SK-N-SH (cell line): ENCODE data around the gene BID. TPM values are rescaled to one million over a fixed set of nuclear protein-coding genes. Genes with fewer than 3 reads are reported as not detected.
A peak's percentile ranks its signal among the peaks of the same experiment; 100 is the strongest.

Experiments used
- CTCF ChIA-PET: fragments of 300-600, 350-600 bp; formaldehyde crosslinking; extraction: SDS; loops from one replicate; lab custom pipeline; 2021; lab: Yijun Ruan, JAX
- POLR2A ChIA-PET: fragments of 350-600 bp; sonication (Branson Sonifier 250); formaldehyde crosslinking; extraction: SDS; loops from one replicate; lab custom pipeline; 2020; ENCODE audit warnings: antibody characterized with exemption, inconsistent platforms; lab: Yijun Ruan, JAX
- DNase-seq: peaks from one replicate; pipeline ENCODE4 v3.0.0; 2012
- H2AFZ ChIP-seq: fragments of 200-600 bp; sonication (generic); 2 replicates; pipeline ENCODE4 v1.8.1; 2016; ENCODE audit warnings: antibody characterized with exemption, mild to moderate bottlenecking, low read depth
- H3F3A ChIP-seq: fragments of 200-600 bp; sonication (generic); replicated peaks from 2 replicates; pipeline ENCODE3; 2016; ENCODE audit warnings: antibody characterized with exemption, mild to moderate bottlenecking; ENCODE audit not compliant: insufficient read depth
- H3K27ac ChIP-seq, 2 experiments: fragments of 200-500 bp in 1 of 2; fragments of 200-600 bp in 1 of 2; sonication (Bioruptor generic) in 1 of 2; sonication (generic), shearing (Covaris generic) in 1 of 2; 2 replicates each; pipeline versions ENCODE4 v1.5.1 to v1.6.1; 2014 to 2016; ENCODE audit warnings: low read depth in 2 of 2, inconsistent platforms in 1 of 2, low read length in 1 of 2, mild to moderate bottlenecking in 1 of 2, mixed read lengths in 1 of 2
- H3K27me3 ChIP-seq: fragments of 200-600 bp; sonication (generic), shearing (Covaris generic); 2 replicates; pipeline ENCODE4 v1.6.1; 2016; ENCODE audit warnings: mixed run types; ENCODE audit not compliant: insufficient read depth
- H3K36me3 ChIP-seq, 2 experiments: fragments of 200-500 bp in 1 of 2; fragments of 200-600 bp in 1 of 2; sonication (Bioruptor generic) in 1 of 2; sonication (generic) in 1 of 2; replicated peaks in 1 of 2; 2 replicates each; pipeline versions ENCODE3 to v1.5.1; 2014 to 2016; ENCODE audit warnings: low read length in 1 of 2, mild to moderate bottlenecking in 1 of 2; ENCODE audit not compliant: insufficient read depth in 2 of 2, control insufficient read depth in 1 of 2
- H3K4me1 ChIP-seq, 2 experiments: fragments of 200-500 bp in 1 of 2; fragments of 200-600 bp in 1 of 2; sonication (Bioruptor generic) in 1 of 2; sonication (generic), shearing (Covaris generic) in 1 of 2; 2 replicates each; pipeline versions ENCODE4 v1.5.1 to v1.6.1; 2014 to 2016; ENCODE audit warnings: low read depth in 1 of 2, low read length in 1 of 2, mixed run types in 1 of 2; ENCODE audit not compliant: insufficient read depth in 2 of 2, control insufficient read depth in 1 of 2
- H3K4me2 ChIP-seq: fragments of 200-600 bp; sonication (generic), shearing (Covaris generic); 2 replicates; pipeline ENCODE4 v1.6.1; 2017; ENCODE audit warnings: mixed run types
- H3K4me3 ChIP-seq, 2 experiments: fragments of 200-500 bp in 1 of 2; fragments of 200-600 bp in 1 of 2; sonication (Bioruptor generic) in 1 of 2; sonication (generic), shearing (Covaris generic) in 1 of 2; 2 replicates each; pipeline versions ENCODE4 v1.5.1 to v1.8.1; 2014 to 2016; ENCODE audit warnings: low read depth in 2 of 2, inconsistent platforms in 1 of 2, low read length in 1 of 2, mild to moderate bottlenecking in 1 of 2, mixed read lengths in 1 of 2, moderate library complexity in 1 of 2
- H3K79me2 ChIP-seq: fragments of 200-600 bp; sonication (generic); 2 replicates; pipeline ENCODE4 v1.8.1; 2017; ENCODE audit warnings: mild to moderate bottlenecking; ENCODE audit not compliant: insufficient read depth
- H3K9ac ChIP-seq: fragments of 200-600 bp; sonication (generic); 2 replicates; pipeline ENCODE4 v1.6.1; 2017; ENCODE audit warnings: mixed run types
- H3K9me2 ChIP-seq: fragments of 200-600 bp; sonication (generic); 2 replicates; pipeline ENCODE4 v1.6.1; 2017; ENCODE audit warnings: mixed run types
- H3K9me3 ChIP-seq: fragments of 200-600 bp; sonication (generic); 2 replicates; pipeline ENCODE4 v1.6.1; 2017; ENCODE audit warnings: mixed run types, mild to moderate bottlenecking, moderate library complexity
- H4K20me1 ChIP-seq: fragments of 200-600 bp; sonication (generic); 2 replicates; pipeline ENCODE4 v1.6.1; 2017; ENCODE audit warnings: mild to moderate bottlenecking, mixed run types; ENCODE audit not compliant: insufficient read depth
- CHD2 ChIP-seq: fragments of 150-350 bp; IDR thresholded peaks from 2 replicates; pipeline ENCODE4 v1.6.1; 2018; ENCODE audit warnings: low read length; ENCODE audit not compliant: partially characterized antibody
- MEF2A ChIP-seq: IDR thresholded peaks from 2 replicates; pipeline ENCODE4 v1.4.0; 2012; ENCODE audit warnings: low read depth, borderline replicate concordance
- NFIC ChIP-seq: IDR thresholded peaks from 2 replicates; pipeline ENCODE4 v1.4.0; 2012; ENCODE audit warnings: borderline replicate concordance
- SMC3 ChIP-seq: IDR thresholded peaks from 2 replicates; pipeline ENCODE4 v1.6.1; 2012; ENCODE audit warnings: low read depth, low read length, improper control_type of control experiment
- TCF12 ChIP-seq: IDR thresholded peaks from 2 replicates; pipeline ENCODE4 v1.4.0; 2012
- WGBS: methylation state at CpG from one replicate; pipeline ENCODE4 v1.1.6; 2017; ENCODE audit warnings: low lambda C conversion rate; 5-methylcytosine and 5-hydroxymethylcytosine counted together
- polyA plus RNA-seq, 3 experiments: library from polyadenylated mRNA; depleted of rRNA; stranded (reverse); fragments of >200 nt; gene quantifications; 2 replicates each; pipeline ENCODE4 v1.2.3, GENCODE V29; 2012
- TF ChIP-seq, protein P1 (sequence below): IDR thresholded peaks from 2 replicates; pipeline ENCODE4 v1.4.0; 2012; ENCODE audit warnings: low read depth, borderline replicate concordance
- TF ChIP-seq, protein P2 (sequence below): fragments of 150-350 bp; IDR thresholded peaks from 2 replicates; pipeline ENCODE4 v1.6.1; 2016; ENCODE audit warnings: mild to moderate bottlenecking, low read depth, low read length

Gene BID
- polyA plus RNA-seq, 1 of the 3 experiments (the other 2 are of a cell fraction): 139 TPM

DNA sequence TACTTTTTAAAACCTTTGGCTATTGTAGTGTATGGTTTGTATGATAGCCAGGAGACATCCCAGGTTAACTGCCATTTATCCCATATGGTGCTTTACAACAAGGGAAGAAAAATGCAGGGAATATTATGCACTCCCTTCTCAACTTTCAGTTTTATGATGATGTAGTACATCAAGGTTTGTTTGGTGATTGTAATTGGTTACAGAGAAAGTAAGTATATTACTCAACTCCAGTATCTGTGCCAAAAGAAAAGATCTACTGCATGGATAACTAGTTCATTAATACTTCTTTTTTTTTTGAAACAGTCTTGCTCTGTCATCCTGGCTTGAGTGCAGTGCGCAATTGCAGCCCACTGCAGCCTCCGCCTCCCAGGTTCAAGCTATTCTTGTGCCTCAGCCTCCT is 70.5 kb downstream of the BID start (continued):
- TF ChIP-seq, protein P1, sequence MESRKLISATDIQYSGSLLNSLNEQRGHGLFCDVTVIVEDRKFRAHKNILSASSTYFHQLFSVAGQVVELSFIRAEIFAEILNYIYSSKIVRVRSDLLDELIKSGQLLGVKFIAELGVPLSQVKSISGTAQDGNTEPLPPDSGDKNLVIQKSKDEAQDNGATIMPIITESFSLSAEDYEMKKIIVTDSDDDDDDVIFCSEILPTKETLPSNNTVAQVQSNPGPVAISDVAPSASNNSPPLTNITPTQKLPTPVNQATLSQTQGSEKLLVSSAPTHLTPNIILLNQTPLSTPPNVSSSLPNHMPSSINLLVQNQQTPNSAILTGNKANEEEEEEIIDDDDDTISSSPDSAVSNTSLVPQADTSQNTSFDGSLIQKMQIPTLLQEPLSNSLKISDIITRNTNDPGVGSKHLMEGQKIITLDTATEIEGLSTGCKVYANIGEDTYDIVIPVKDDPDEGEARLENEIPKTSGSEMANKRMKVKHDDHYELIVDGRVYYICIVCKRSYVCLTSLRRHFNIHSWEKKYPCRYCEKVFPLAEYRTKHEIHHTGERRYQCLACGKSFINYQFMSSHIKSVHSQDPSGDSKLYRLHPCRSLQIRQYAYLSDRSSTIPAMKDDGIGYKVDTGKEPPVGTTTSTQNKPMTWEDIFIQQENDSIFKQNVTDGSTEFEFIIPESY: no peak
- TF ChIP-seq, protein P2, sequence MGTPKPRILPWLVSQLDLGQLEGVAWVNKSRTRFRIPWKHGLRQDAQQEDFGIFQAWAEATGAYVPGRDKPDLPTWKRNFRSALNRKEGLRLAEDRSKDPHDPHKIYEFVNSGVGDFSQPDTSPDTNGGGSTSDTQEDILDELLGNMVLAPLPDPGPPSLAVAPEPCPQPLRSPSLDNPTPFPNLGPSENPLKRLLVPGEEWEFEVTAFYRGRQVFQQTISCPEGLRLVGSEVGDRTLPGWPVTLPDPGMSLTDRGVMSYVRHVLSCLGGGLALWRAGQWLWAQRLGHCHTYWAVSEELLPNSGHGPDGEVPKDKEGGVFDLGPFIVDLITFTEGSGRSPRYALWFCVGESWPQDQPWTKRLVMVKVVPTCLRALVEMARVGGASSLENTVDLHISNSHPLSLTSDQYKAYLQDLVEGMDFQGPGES: no peak
- no peak for TF ChIP-seq NFIC
- TF ChIP-seq, all 33 proteins: peak for 0

DNA sequence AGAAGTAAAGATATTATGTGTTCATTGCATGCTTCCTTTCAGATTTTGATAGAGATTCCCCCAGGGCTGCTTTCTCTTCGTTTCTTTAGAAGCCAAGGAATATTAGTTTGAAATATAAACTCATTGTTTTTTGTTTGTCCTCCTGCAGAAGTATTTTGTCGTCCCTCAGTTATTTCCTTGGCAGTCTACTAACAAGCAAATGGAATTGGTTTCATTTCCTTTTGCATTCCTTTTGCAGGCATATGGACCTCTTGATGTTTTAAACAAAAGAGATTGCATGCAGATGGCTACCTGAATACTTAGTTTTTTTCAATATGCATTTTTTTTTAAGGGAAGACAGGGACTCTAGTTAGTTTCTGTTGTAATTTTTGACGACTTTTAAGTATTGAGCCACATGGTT is 73.5 kb downstream of the BID start:
- CTCF ChIA-PET: no interaction called here
- POLR2A ChIA-PET: no interaction called here
- no peaks in the 10 kb centered on the region for H3K27me3 ChIP-seq
- H3K4me2 ChIP-seq: peak overlapping the region; percentile 57
- DNase-seq: no peak
- H3F3A ChIP-seq: peaks cover 28% of the 10 kb centered on the region
- no peaks in the 10 kb centered on the region for H4K20me1 ChIP-seq
- TF ChIP-seq TCF12 (peak; percentile 39; the same call in 1 of the 2 replicates), CHD2 (no peak)
- no peaks in the 10 kb centered on the region; the same call in 1 of the 2 replicates for H3K79me2 ChIP-seq
- H3K9ac ChIP-seq: no peak overlapping the region
- H3K4me3 ChIP-seq: peak overlapping the region in 1 of 2 experiments; percentile 13; a peak in 1 of 4 replicates
- no peak overlapping the region for H2AFZ ChIP-seq
- H3K4me1 ChIP-seq: peaks cover 0 to 14% of the 10 kb centered on the region in 2 experiments; a peak in 1 of 4 replicates
- H3K36me3 ChIP-seq: peaks cover 9 to 21% of the 10 kb centered on the region in 2 experiments
- peak overlapping the region; percentile 41 to 48; a peak in 3 of 4 replicates for H3K27ac ChIP-seq
- H3K9me2 ChIP-seq: no peaks in the 10 kb centered on the region
- H3K9me3 ChIP-seq: no peaks in the 10 kb centered on the region
- 38% methylated on average over 3 of the region's 3 CpGs for WGBS

DNA sequence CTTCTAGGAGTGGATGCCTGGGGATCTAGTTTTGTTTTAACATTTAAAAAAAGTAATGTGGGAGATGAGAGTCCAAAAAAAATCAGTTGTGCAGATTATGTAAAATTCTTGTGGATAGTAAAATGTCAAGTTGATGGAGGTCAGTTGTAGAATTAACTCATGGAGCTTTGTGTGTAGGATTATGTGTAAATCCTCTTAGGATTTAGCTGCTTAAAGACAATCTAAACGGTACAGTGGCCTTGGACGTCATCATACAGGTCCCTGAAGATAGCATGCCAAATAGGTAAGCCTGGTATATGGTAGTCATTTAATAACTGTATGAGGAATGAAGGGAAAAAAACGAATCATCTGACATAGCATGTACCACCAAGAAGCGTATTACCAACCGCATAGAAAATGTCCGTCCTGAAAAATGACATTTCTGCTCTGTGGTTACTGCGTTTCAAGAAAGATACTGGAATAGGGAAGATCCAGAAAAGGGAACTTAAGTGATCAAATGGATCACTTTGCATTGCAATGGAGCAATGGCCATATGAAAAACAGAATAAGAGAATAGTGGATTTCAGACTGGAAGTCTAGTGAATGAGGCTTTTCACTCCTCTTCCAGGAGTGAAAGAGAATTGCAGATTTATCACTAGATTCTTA is 74.5 kb downstream of the BID start:
- 92% methylated on average over 7 of the region's 7 CpGs for WGBS

More for the DNA sequence above, 74.5 kb downstream of the BID start:
- Histone ChIP-seq H3K9me3 (no peaks in the 10 kb centered on the region), H3K36me3 (peaks cover 9 to 23% of the 10 kb centered on the region in 2 experiments), H3K27me3 (no peaks in the 10 kb centered on the region), H3K9me2 (no peaks in the 10 kb centered on the region), H3K79me2 (no peaks in the 10 kb centered on the region; the same call in 1 of the 2 replicates), H3K4me2 (no peak overlapping the region), H4K20me1 (no peaks in the 10 kb centered on the region), H3F3A (peaks cover 29% of the 10 kb centered on the region), H3K27ac (no peak overlapping the region), H2AFZ (no peak overlapping the region), H3K4me3 (no peak overlapping the region), H3K9ac (no peak overlapping the region), H3K4me1 (peaks cover 0 to 11% of the 10 kb centered on the region in 2 experiments; a peak in 1 of 4 replicates)
- CTCF ChIA-PET: no interaction called here
- DNase-seq: no peak
- TF ChIP-seq SMC3 (no peak), MEF2A (no peak)
- POLR2A ChIA-PET: no interaction called here
